Keratinocyte (primary cell): ENCODE data around the gene MMP12. TPM values are rescaled to one million over a fixed set of nuclear protein-coding genes. Genes with fewer than 3 reads are reported as not detected.
A peak's percentile ranks its signal among the peaks of the same experiment; 100 is the strongest.

ENCODE experiments used
- DNase-seq: peaks from one replicate; pipeline ENCODE4 v3.0.0-alpha.2; 2011; ENCODE audit warnings: low read depth, missing footprints, low spot score
- FAIRE-seq: peaks from 2 replicates; lab custom pipeline; 2011; peaks lifted over from hg19 to GRCh38; lab: Jason Lieb, UNC
- H2AFZ ChIP-seq: 2 replicates; pipeline ENCODE4 v1.6.0; 2012; ENCODE audit warnings: low read length, control low read depth, inconsistent platforms; ENCODE audit not compliant: control insufficient read depth
- H3K27ac ChIP-seq: 2 replicates; pipeline ENCODE4 v1.5.1; 2011; ENCODE audit warnings: low read length; ENCODE audit not compliant: control insufficient read depth, insufficient read depth
- H3K27me3 ChIP-seq: 3 replicates; pipeline ENCODE4 v1.6.0; 2011; ENCODE audit warnings: low read length; ENCODE audit not compliant: control insufficient read depth, insufficient read depth; ENCODE audit errors: extremely low read depth
- H3K36me3 ChIP-seq, 2 experiments: 2 replicates in 1 of 2; 3 replicates in 1 of 2; pipeline ENCODE4 v1.5.1; 2011; ENCODE audit warnings: low read length in 2 of 2, mild to moderate bottlenecking in 1 of 2; ENCODE audit not compliant: control insufficient read depth in 2 of 2, insufficient read depth in 2 of 2; ENCODE audit errors: extremely low read depth in 1 of 2
- H3K4me1 ChIP-seq: 3 replicates; pipeline ENCODE4 v1.5.1; 2011; ENCODE audit warnings: low read length; ENCODE audit not compliant: control insufficient read depth, insufficient read depth; ENCODE audit errors: extremely low read depth
- H3K4me2 ChIP-seq: 3 replicates; pipeline ENCODE4 v1.6.0; 2011; ENCODE audit warnings: low read depth, low read length; ENCODE audit not compliant: control insufficient read depth, insufficient read depth; ENCODE audit errors: extremely low read depth
- H3K4me3 ChIP-seq, 3 experiments: fragments of 200-600 bp in 1 of 3; sonication (generic) in 1 of 3; 2 replicates in 2 of 3; 3 replicates in 1 of 3; pipeline ENCODE4 v1.5.1; 2011 to 2016; ENCODE audit warnings: low read length in 3 of 3, mild to moderate bottlenecking in 3 of 3, control low read depth in 2 of 3, inconsistent platforms in 1 of 3, low read depth in 1 of 3, mixed read lengths in 1 of 3, mixed run types in 1 of 3, moderate library complexity in 1 of 3; ENCODE audit not compliant: control insufficient read depth in 2 of 3, insufficient read depth in 2 of 3; ENCODE audit errors: extremely low read depth in 1 of 3
- H3K79me2 ChIP-seq: 2 replicates; pipeline ENCODE4 v1.6.0; 2012; ENCODE audit warnings: low read length; ENCODE audit not compliant: control insufficient read depth, insufficient read depth
- H3K9ac ChIP-seq: 3 replicates; pipeline ENCODE4 v1.6.0; 2011; ENCODE audit warnings: low read length; ENCODE audit not compliant: control insufficient read depth, insufficient read depth; ENCODE audit errors: extremely low read depth
- H3K9me1 ChIP-seq: 3 replicates; pipeline ENCODE4 v1.6.0; 2011; ENCODE audit warnings: low read length; ENCODE audit not compliant: control insufficient read depth, insufficient read depth; ENCODE audit errors: extremely low read depth
- H3K9me3 ChIP-seq: 2 replicates; pipeline ENCODE4 v1.5.1; 2012; ENCODE audit warnings: low read depth, low read length; ENCODE audit not compliant: control insufficient read depth
- H4K20me1 ChIP-seq: 3 replicates; pipeline ENCODE4 v1.6.0; 2011; ENCODE audit warnings: low read length; ENCODE audit not compliant: control insufficient read depth, insufficient read depth; ENCODE audit errors: extremely low read depth
- CTCF ChIP-seq, 3 experiments: IDR thresholded peaks in 1 of 3; conservative IDR thresholded peaks in 1 of 3; optimal IDR thresholded peaks in 1 of 3; 2 replicates in 2 of 3; 3 replicates in 1 of 3; pipeline versions ENCODE3 to v1.5.1; 2011; ENCODE audit warnings: low read length in 3 of 3, mild to moderate bottlenecking in 3 of 3, moderate library complexity in 2 of 3, control low read depth in 1 of 3, inconsistent platforms in 1 of 3; ENCODE audit not compliant: insufficient read depth in 2 of 3; ENCODE audit errors: extremely low read depth in 1 of 3
- EZH2 ChIP-seq: IDR thresholded peaks from one replicate; pipeline ENCODE4 v1.6.1; 2012; ENCODE audit warnings: inconsistent platforms, mild to moderate bottlenecking, low read length, moderate library complexity
- dilution Hi-C: fragments of 300-500 bp; cut with MboI; formaldehyde crosslinking; loops from one replicate; pipeline ENCODE4 v1.7.0; 2020; ENCODE audit warnings: low sequenced_read_pairs; ENCODE audit not compliant: extremely low pct_ligation_motif_present
- polyA plus RNA-seq, 5 experiments: library from polyadenylated mRNA; depleted of rRNA in 3 of 5; stranded (reverse) in 3 of 5; stranded (forward) in 1 of 5; unstranded in 1 of 5; fragments of >200 nt; gene quantifications; 1 replicate in 1 of 5; 2 replicates in 3 of 5; 3 replicates in 1 of 5; pipeline versions ENCODE4 v1.2.1 to v1.2.3, GENCODE V29; 2011 to 2012; ENCODE audit warnings: missing spikeins in 2 of 5, low read depth in 1 of 5, low replicate concordance in 1 of 5

The MMP12 gene
- polyA plus RNA-seq, 1 donor (not counting 4 experiments of a cell fraction or from before 2014, with no cell fraction given): 0.05 TPM

GRCh38 chr11:102882389-102883024 is 7.7 kb upstream of the MMP12 start:
- H3K27ac ChIP-seq: peak overlapping the region; percentile 34
- no peak overlapping the region for H3K4me3 ChIP-seq
- FAIRE-seq: peak; percentile 64
- peak overlapping the region; percentile 44 for H2AFZ ChIP-seq
- H3K27me3 ChIP-seq: no peaks in the 10 kb centered on the region
- no peak for DNase-seq
- no peaks in the 10 kb centered on the region for H3K9me3 ChIP-seq
- dilution Hi-C loops: no loop called here
- H3K9ac ChIP-seq: no peak overlapping the region
- H3K36me3 ChIP-seq: no peaks in the 10 kb centered on the region
- no peaks in the 10 kb centered on the region for H3K79me2 ChIP-seq
- peaks cover 7% of the 10 kb centered on the region for H3K4me1 ChIP-seq
- no peaks in the 10 kb centered on the region for H3K9me1 ChIP-seq
- no peak overlapping the region for H3K4me2 ChIP-seq
- no peaks in the 10 kb centered on the region for H4K20me1 ChIP-seq
- no peak for TF ChIP-seq CTCF (optimal IDR thresholded peaks at IDR 0.05 in 1 of 3, IDR thresholded peaks at IDR 0.05 in 1 of 3, conservative IDR thresholded peaks at IDR 0.05 in 1 of 3; ENCODE audit: extremely low read depth in 1 of 3, insufficient read depth in 2 of 3, low read length in 3 of 3)
- no peak for TF ChIP-seq EZH2

- Histone ChIP-seq H3K4me3 (no peak overlapping the region), H3K27ac (no peak overlapping the region), H3K36me3 (no peaks in the 10 kb centered on the region), H3K9me1 (no peaks in the 10 kb centered on the region), H3K4me2 (no peak overlapping the region), H3K9ac (no peak overlapping the region), H3K27me3 (no peaks in the 10 kb centered on the region), H3K79me2 (no peaks in the 10 kb centered on the region), H4K20me1 (no peaks in the 10 kb centered on the region), H3K9me3 (no peaks in the 10 kb centered on the region), H3K4me1 (peaks cover 8% of the 10 kb centered on the region), H2AFZ (no peak overlapping the region)
- dilution Hi-C loops: no loop called here
- FAIRE-seq: no peak
- no peak for DNase-seq
- no peak for TF ChIP-seq EZH2
- TF ChIP-seq CTCF (optimal IDR thresholded peaks at IDR 0.05 in 1 of 3, IDR thresholded peaks at IDR 0.05 in 1 of 3, conservative IDR thresholded peaks at IDR 0.05 in 1 of 3; ENCODE audit: extremely low read depth in 1 of 3, insufficient read depth in 2 of 3, low read length in 3 of 3): no peak
These were observed 5.0 kb upstream of the MMP12 start for GRCh38 chr11:102879801-102880200.
